HepG2 (cell line): ENCODE results near the gene BCAS1. TPM values are rescaled to one million over a fixed set of nuclear protein-coding genes. Genes with fewer than 3 reads are reported as not detected.

Source experiments
- ATF4 ChIP-seq, 2 experiments: fragments of 450-650 bp in 1 of 2; sonication (generic) in 1 of 2; formaldehyde crosslinking; IDR thresholded peaks; 2 replicates each; pipeline versions ENCODE4 v1.5.0 to v1.8.0; 2020 to 2022; ENCODE audit warnings: mild to moderate bottlenecking in 1 of 2, missing genetic modification reagents in 1 of 2
- BCL6 ChIP-seq: IDR thresholded peaks from 2 replicates; pipeline ENCODE4 v1.6.1; 2016; ENCODE audit warnings: missing genetic modification reagents, missing compliant biosample characterization
- CREM ChIP-seq, 2 experiments: sonication (generic) in 1 of 2; formaldehyde crosslinking in 1 of 2; IDR thresholded peaks; 2 replicates each; pipeline versions ENCODE4 v1.4.0 to v1.6.1; 2016 to 2020; ENCODE audit warnings: antibody characterized with exemption in 1 of 2, mild to moderate bottlenecking in 1 of 2, missing genetic modification reagents in 1 of 2
- ETV5 ChIP-seq: IDR thresholded peaks from 2 replicates; pipeline ENCODE4 v1.6.1; 2018; ENCODE audit warnings: missing biosample characterization, missing genetic modification reagents, inconsistent platforms, borderline replicate concordance
- FOXK2 ChIP-seq: fragments of 450-650 bp; IDR thresholded peaks from 2 replicates; pipeline ENCODE4 v1.6.1; 2016
- GABPA ChIP-seq, 2 experiments: IDR thresholded peaks; 2 replicates each; pipeline ENCODE4 v1.6.1; 2011 to 2016; ENCODE audit warnings: low read depth in 2 of 2, low read length in 1 of 2, missing biosample characterization in 1 of 2, missing genetic modification characterization in 1 of 2
- HDAC2 ChIP-seq: sonication (generic); formaldehyde crosslinking; IDR thresholded peaks from 2 replicates; pipeline ENCODE4 v1.4.0; 2020; ENCODE audit warnings: missing genetic modification reagents
- ISL2 ChIP-seq: sonication (generic); formaldehyde crosslinking; IDR thresholded peaks from 2 replicates; pipeline ENCODE4 v1.5.0; 2020; ENCODE audit warnings: missing genetic modification reagents
- KLF6 ChIP-seq: IDR thresholded peaks from 2 replicates; pipeline ENCODE4 v1.8.0; 2016; ENCODE audit warnings: missing biosample characterization, missing genetic modification reagents
- LCORL ChIP-seq, 2 experiments: fragments of 450-650 bp in 1 of 2; sonication (generic) in 1 of 2; formaldehyde crosslinking in 1 of 2; IDR thresholded peaks; 2 replicates each; pipeline versions ENCODE4 v1.5.0 to v1.6.1; 2017 to 2020; ENCODE audit warnings: antibody characterized with exemption in 1 of 2, missing genetic modification reagents in 1 of 2
- REL ChIP-seq: sonication (generic); formaldehyde crosslinking; conservative IDR thresholded peaks from 2 replicates; pipeline ENCODE4 v1.8.0; 2022; ENCODE audit warnings: mild to moderate bottlenecking, missing genetic modification reagents, moderate library complexity
- TEAD2 ChIP-seq: sonication (generic); formaldehyde crosslinking; IDR thresholded peaks from 2 replicates; pipeline ENCODE4 v1.9.0; 2021; ENCODE audit warnings: missing genetic modification reagents
- WIZ ChIP-seq: sonication (generic); formaldehyde crosslinking; IDR thresholded peaks from 2 replicates; pipeline ENCODE4 v1.5.1; 2020; ENCODE audit warnings: mild to moderate bottlenecking, missing genetic modification reagents
- ZBTB40 ChIP-seq, 2 experiments: fragments of 450-650 bp in 1 of 2; sonication (generic) in 1 of 2; formaldehyde crosslinking in 1 of 2; IDR thresholded peaks; 2 replicates each; pipeline versions ENCODE4 v1.6.1 to v1.8.0; 2016 to 2022; ENCODE audit warnings: antibody characterized with exemption in 1 of 2, mild to moderate bottlenecking in 1 of 2, missing genetic modification reagents in 1 of 2
- ZNF441 ChIP-seq: sonication (generic); formaldehyde crosslinking; IDR thresholded peaks from 2 replicates; pipeline ENCODE4 v1.7.0; 2021; ENCODE audit warnings: missing genetic modification reagents, borderline replicate concordance
- ZNF670 ChIP-seq: sonication (generic); formaldehyde crosslinking; IDR thresholded peaks from 2 replicates; pipeline ENCODE4 v1.8.0; 2022; ENCODE audit warnings: mild to moderate bottlenecking, missing genetic modification reagents, borderline replicate concordance
- ZNF713 ChIP-seq: sonication (generic); formaldehyde crosslinking; IDR thresholded peaks from 2 replicates; pipeline ENCODE4 v1.4.0; 2020; ENCODE audit warnings: mild to moderate bottlenecking, missing genetic modification reagents
- ZNF737 ChIP-seq: sonication (generic); formaldehyde crosslinking; IDR thresholded peaks from 2 replicates; pipeline ENCODE4 v1.5.0; 2020; ENCODE audit warnings: missing genetic modification reagents, mild to moderate bottlenecking, borderline replicate concordance
- ZNF878 ChIP-seq: sonication (generic); formaldehyde crosslinking; IDR thresholded peaks from 2 replicates; pipeline ENCODE4 v1.8.1; 2023; ENCODE audit warnings: mild to moderate bottlenecking, missing genetic modification reagents, moderate library complexity
- polyA plus RNA-seq, 8 experiments: library from polyadenylated mRNA; depleted of rRNA in 3 of 8; stranded (reverse) in 7 of 8; unstranded in 1 of 8; fragments of >200 nt; fragmentation: Illumina TruSeq in 4 of 8; extraction: Trizol in 4 of 8; gene quantifications; 2 replicates each; pipeline versions ENCODE4 v1.2.1 to v1.2.3, GENCODE V29; 2011 to 2016; ENCODE audit warnings: low read depth in 4 of 8, missing spikeins in 1 of 8, mixed read lengths in 1 of 8; ENCODE audit not compliant: insufficient read depth in 1 of 8
- total RNA-seq, 5 experiments: library from RNA; depleted of rRNA; stranded (reverse); fragments of >200 nt; fragmentation: Illumina TruSeq; extraction: Trizol; gene quantifications; 2 replicates each; pipeline ENCODE4 v1.2.3, GENCODE V29; 2016; ENCODE audit warnings: low read depth in 1 of 5

Gene BCAS1
- total and polyA plus RNA-seq, 2 of the 13 experiments (the other 11 are each of a cell fraction or from before 2014, with no cell fraction given), result 0.55 to 0.91 TPM

GRCh38 chr20:53954723-53955658 is 115.4 kb downstream of the BCAS1 start (continued):
- TF ChIP-seq ZBTB40 (IDR thresholded peaks at IDR 0.05), result no peak
- TF ChIP-seq ZBTB40 (CRISPR knock-in tag; IDR thresholded peaks at IDR 0.05), result no peak; the same call in 1 of the 2 replicates
- TF ChIP-seq ZNF670, result peak; percentile 40; the same call in 1 of the 2 replicates
- TF ChIP-seq ISL2 (CRISPR knock-in tag), result peak; percentile 85
- no peak for TF ChIP-seq ZNF737 (CRISPR knock-in tag)
- no peak for TF ChIP-seq ZNF878 (CRISPR knock-in tag)
- peak; percentile 83 for TF ChIP-seq HDAC2
- no peak for TF ChIP-seq TEAD2 (CRISPR knock-in tag)
- no peak for TF ChIP-seq ZNF713
- peak; percentile 78 for TF ChIP-seq ZNF441 (CRISPR knock-in tag)
- TF ChIP-seq FOXK2, result no peak
- TF ChIP-seq GABPA (IDR thresholded peaks at IDR 0.05; ENCODE audit: low read depth, low read length), result no peak
- TF ChIP-seq GABPA (CRISPR knock-in tag; IDR thresholded peaks at IDR 0.05; ENCODE audit: low read depth), result peak; percentile 39; the same call in 1 of the 2 replicates
- no peak for TF ChIP-seq ATF4 (CRISPR knock-in tag; IDR thresholded peaks at IDR 0.05)
- TF ChIP-seq ETV5 (CRISPR knock-in tag), result peak; percentile 76; the same call in 1 of the 2 replicates
- TF ChIP-seq BCL6 (CRISPR knock-in tag), result peak; percentile 71
- peak; percentile 81 for TF ChIP-seq CREM (IDR thresholded peaks at IDR 0.05)
- no peak for TF ChIP-seq CREM (CRISPR knock-in tag; IDR thresholded peaks at IDR 0.05)
- TF ChIP-seq KLF6 (CRISPR knock-in tag), result no peak
- TF ChIP-seq REL (CRISPR knock-in tag), result no peak
- TF ChIP-seq LCORL (IDR thresholded peaks at IDR 0.05), result peak; percentile 18; the same call in 1 of the 2 replicates
- TF ChIP-seq LCORL (CRISPR knock-in tag; IDR thresholded peaks at IDR 0.05), result peak; percentile 80; the same call in 1 of the 2 replicates
- TF ChIP-seq WIZ (CRISPR knock-in tag), result 0 out of 2 replicates have a peak, but pooled peaks have one; percentile 78
